Subcutaneous abdominal adipose tissue (tissue), 5 donors: Measurements from ENCODE around the gene SAMD11.

ENCODE experiments used
- H3K27ac ChIP-seq: one replicate; pipeline ENCODE4 v1.7.0; 2013; ENCODE audit warnings: low read depth, mild to moderate bottlenecking, inconsistent platforms, low read length, moderate library complexity
- H3K27me3 ChIP-seq, 5 donors: one replicate each; pipeline ENCODE4 v1.7.0; 2013; ENCODE audit warnings: low read length in 5 of 5, inconsistent platforms in 1 of 5; ENCODE audit not compliant: control insufficient read depth in 5 of 5, insufficient read depth in 4 of 5
- H3K36me3 ChIP-seq, 5 donors: one replicate each; pipeline ENCODE4 v1.7.0; 2013; ENCODE audit warnings: low read length in 5 of 5; ENCODE audit not compliant: control insufficient read depth in 5 of 5, insufficient read depth in 5 of 5
- H3K4me1 ChIP-seq, 5 donors: one replicate each; pipeline ENCODE4 v1.7.0; 2013; ENCODE audit warnings: low read length in 5 of 5, mild to moderate bottlenecking in 3 of 5, moderate library complexity in 1 of 5; ENCODE audit not compliant: control insufficient read depth in 5 of 5, insufficient read depth in 5 of 5
- H3K4me3 ChIP-seq, 5 donors: one replicate each; pipeline ENCODE4 v1.7.0; 2013; ENCODE audit warnings: low read length in 5 of 5, low read depth in 1 of 5
- H3K9ac ChIP-seq, 5 donors: one replicate each; pipeline ENCODE4 v1.7.0; 2013; ENCODE audit warnings: low read length in 5 of 5, mild to moderate bottlenecking in 4 of 5, moderate library complexity in 3 of 5
- H3K9me3 ChIP-seq, 5 donors: one replicate each; pipeline ENCODE4 v1.7.0; 2013; ENCODE audit warnings: low read length in 5 of 5; ENCODE audit not compliant: control insufficient read depth in 5 of 5
- donor health status: healthy.
- donor health status: healthy.
- donor health status: healthy.
- donor health status: healthy.
- donor health status: healthy.

Gene SAMD11

DNA sequence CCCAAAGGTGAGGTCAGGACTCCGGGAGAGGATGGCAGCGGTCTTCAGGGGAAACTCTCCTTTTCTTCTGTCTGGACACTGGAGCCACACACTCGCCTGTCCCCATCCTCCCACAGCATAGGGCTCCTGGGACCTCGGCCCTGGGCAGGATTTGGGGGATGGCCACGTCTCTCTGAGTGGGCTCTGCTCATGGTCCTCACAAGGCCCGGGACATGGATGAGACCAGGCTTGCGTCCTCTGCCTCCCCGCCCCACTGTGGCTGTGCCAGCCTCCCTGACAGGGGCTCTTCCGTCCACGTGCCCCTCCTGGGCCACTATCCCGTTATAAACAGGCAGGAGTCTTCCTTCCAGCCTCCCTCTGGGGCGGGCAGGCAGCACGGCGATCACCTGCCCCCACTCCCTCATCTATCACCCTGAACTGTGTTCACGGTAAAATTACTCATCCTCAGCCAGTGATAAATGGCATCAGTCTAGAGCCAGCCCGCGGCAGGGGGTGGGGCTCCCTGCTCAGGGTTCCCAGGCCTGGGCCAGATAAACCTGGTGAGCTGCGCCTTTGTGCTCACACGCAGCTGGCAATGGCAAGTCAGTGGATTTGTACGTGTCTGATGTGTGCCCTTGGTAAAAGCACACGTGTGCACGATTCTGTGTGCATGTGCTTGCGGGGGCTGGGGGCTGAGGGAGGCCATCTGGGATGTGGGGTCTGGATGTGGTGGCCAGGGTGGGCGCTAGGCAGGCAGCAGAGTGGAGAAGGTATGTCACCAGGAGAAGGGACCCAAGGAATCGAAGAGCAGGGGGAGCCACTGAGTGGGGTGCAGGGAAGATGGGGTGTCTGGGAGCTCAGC is 12.6 kb upstream of the SAMD11 start:
- no peaks in the 10 kb centered on the region for H3K9me3 ChIP-seq
- peaks cover 0 to 9% (median 0%) of the 10 kb centered on the region in 5 donors for H3K4me1 ChIP-seq
- no peak overlapping the region for H3K27ac ChIP-seq
- H3K27me3 ChIP-seq = peaks cover 44 to 64% (median 53%) of the 10 kb centered on the region in 5 donors
- no peaks in the 10 kb centered on the region for H3K36me3 ChIP-seq
- no peak overlapping the region for H3K4me3 ChIP-seq
- no peak overlapping the region for H3K9ac ChIP-seq

DNA sequence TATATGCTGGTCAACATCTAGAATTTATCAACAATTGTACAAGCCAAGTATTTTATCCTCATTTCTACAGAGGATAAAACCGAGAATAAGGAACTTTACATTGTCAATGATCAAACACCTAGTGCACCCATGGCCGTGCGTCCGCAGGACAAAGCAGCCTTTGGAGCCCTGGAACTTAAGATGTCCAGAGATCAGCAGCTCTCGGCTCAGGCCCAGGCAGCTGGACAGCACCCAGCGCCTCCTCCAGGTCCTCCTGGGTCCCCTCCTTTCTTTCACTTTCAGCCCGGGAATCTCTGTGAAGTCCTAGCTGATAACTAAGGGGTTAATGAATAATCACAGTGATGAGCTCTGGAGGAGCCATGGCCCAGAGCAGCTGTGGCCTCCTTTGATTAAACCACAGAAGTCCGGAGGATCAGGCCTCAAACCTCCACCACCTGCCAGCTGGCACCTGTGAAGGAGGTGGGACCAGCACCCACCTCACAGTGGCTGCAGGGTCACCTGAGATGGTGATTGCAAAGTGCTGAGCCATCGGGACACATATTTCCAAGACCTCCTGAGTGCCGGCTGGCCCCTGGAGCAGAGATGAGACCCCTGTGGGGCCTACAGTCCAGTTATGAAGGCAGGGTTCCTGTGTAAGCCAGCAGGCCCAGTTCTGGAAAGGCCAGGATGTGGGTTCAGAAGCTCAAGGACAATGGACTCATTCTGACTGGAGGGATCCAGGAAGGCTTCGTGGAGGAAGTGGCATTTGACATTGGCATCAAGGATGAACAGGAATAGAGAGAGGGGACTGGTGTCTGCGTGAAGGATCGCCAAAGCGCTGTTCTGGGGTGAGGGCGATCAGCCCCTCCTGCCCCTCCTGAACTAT is 11.6 kb upstream of the SAMD11 start:
- peaks cover 48 to 68% (median 55%) of the 10 kb centered on the region in 5 donors for H3K27me3 ChIP-seq
- no peak overlapping the region for H3K27ac ChIP-seq
- H3K9ac ChIP-seq = no peak overlapping the region
- no peak overlapping the region for H3K4me3 ChIP-seq
- no peaks in the 10 kb centered on the region for H3K4me1 ChIP-seq
- no peaks in the 10 kb centered on the region for H3K9me3 ChIP-seq
- H3K36me3 ChIP-seq = no peaks in the 10 kb centered on the region

DNA sequence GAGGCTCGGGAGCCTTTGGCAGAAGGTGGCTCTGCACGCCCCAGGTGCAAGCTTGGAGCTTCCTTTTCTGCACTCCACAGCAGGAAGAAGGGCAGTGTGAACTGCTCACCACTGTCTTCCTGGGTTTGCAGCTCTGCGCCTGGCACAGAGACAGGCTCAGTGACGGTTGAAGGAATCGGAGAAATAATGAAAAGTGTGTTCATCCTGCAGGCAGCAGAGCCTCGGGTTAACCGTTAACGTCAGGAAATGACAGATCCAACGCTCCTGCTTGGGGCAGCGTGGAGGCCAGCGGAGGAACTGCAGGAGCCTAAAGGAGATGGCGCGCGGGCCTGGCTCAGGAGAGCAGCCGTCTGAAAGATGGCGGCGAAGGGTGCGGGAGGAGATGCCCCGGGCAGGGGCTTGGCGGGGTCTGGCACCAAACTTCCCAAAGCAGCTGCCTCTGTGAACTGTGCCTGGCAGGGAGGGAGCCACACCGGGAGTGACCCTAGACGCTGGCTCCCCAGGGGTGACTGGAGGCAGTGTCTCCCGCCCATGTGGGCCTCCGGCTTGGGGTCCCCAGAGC is 10.9 kb upstream of the SAMD11 start:
- no peak overlapping the region for H3K27ac ChIP-seq
- no peak overlapping the region for H3K4me3 ChIP-seq
- no peaks in the 10 kb centered on the region for H3K36me3 ChIP-seq
- peaks cover 54 to 72% (median 62%) of the 10 kb centered on the region in 5 donors for H3K27me3 ChIP-seq
- no peak overlapping the region for H3K9ac ChIP-seq
- no peaks in the 10 kb centered on the region for H3K9me3 ChIP-seq
- H3K4me1 ChIP-seq = no peaks in the 10 kb centered on the region

DNA sequence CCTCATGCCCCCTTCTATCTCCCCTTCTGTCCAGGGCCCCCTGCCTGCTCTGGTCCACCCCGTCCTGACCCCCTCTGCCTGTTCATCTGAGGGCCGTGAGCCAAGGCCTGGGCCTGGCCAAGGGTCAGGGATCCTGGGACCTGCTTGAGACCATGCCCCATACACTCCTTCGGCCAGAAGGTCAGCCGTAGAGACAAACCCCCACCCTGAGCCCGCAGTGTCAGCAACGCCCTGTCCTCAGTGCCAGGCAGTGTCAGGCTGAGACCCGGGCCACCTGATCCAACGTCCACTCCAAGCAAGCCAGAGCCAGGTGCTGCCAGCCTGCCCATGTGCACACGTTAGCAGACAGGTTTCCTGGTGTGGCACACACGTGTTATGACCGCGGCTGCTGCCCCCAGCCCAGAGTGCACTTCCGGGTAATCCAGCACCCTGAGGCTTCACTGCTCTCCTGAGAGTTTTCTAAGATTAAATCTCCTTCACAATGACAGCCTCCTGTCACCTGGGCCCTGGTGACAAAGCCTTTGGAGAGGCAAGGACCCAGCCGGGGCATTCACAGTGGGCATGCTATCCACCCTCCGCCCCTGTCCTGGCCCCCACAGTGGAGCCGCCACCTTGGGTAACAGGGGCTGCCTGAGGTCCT is 10.1 kb upstream of the SAMD11 start:
- Histone ChIP-seq H3K27ac (no peak overlapping the region), H3K9ac (no peak overlapping the region), H3K9me3 (no peaks in the 10 kb centered on the region), H3K4me3 (no peak overlapping the region), H3K36me3 (no peaks in the 10 kb centered on the region), H3K27me3 (peaks cover 62 to 77% (median 70%) of the 10 kb centered on the region in 5 donors), H3K4me1 (no peaks in the 10 kb centered on the region)

DNA sequence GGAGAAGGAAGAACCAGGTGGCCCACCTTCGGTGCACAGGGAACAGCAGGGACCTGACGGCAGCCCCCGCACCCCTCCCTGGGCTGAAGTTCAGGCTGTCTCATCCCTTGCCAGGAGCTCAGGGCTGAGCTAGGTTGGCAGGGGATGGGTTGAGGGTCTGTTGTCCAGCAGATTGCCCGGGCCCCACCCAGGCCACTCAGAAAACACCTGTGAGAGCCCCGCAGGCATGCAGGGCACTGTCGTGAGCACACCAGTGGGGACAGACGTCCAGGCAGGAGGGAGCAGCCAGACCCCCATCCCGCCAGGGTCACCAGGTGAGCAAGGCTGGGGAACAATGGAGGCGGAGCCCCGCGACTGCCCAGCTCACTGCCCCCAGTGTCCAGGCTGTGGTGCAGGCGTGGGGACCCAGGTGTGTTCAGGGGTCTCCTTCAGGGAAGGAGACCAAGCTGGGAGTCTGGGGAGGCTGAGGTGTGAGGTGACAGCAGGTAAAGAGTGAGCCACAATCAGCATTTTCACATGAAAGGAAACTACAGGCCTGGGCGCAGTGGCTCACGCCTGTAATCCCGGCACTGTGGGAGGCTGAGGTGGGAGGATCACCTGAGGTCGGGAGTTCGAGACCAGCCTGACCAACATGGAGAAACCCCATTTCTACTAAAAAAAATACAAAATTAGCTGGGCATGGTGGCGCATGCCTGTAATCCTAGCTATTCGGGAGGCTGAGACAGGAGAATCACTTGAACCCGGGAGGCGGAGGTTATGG is 9.4 kb upstream of the SAMD11 start:
- H3K9ac ChIP-seq = no peak overlapping the region
- no peaks in the 10 kb centered on the region for H3K4me1 ChIP-seq
- H3K9me3 ChIP-seq = no peaks in the 10 kb centered on the region
- no peak overlapping the region for H3K4me3 ChIP-seq
- H3K27me3 ChIP-seq = peaks cover 69 to 84% (median 77%) of the 10 kb centered on the region in 5 donors
- H3K36me3 ChIP-seq = no peaks in the 10 kb centered on the region
- no peak overlapping the region for H3K27ac ChIP-seq

DNA sequence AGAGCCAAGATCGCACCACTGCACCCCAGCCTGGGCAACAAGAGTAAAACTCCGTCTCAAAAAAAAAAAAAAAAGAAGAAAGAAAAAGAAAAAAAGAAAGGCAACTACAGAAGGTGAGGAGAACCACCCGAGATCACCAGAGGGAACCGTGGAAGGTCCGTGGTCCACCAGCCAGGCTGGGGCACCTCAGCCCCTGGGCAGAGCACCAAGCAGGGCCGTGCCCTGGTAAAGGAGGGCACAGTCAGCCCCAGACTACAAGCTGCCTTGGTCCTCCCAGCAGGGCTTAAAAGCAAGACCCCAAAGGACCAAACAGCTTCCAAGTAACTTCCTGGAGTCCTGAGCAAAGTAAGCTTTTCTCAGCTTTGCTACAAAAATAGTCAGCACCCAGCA is 8.8 kb upstream of the SAMD11 start:
- Histone ChIP-seq H3K27me3 (peaks cover 74 to 89% (median 83%) of the 10 kb centered on the region in 5 donors), H3K4me1 (no peaks in the 10 kb centered on the region), H3K36me3 (no peaks in the 10 kb centered on the region), H3K9ac (no peak overlapping the region), H3K4me3 (no peak overlapping the region), H3K27ac (no peak overlapping the region), H3K9me3 (no peaks in the 10 kb centered on the region)

DNA sequence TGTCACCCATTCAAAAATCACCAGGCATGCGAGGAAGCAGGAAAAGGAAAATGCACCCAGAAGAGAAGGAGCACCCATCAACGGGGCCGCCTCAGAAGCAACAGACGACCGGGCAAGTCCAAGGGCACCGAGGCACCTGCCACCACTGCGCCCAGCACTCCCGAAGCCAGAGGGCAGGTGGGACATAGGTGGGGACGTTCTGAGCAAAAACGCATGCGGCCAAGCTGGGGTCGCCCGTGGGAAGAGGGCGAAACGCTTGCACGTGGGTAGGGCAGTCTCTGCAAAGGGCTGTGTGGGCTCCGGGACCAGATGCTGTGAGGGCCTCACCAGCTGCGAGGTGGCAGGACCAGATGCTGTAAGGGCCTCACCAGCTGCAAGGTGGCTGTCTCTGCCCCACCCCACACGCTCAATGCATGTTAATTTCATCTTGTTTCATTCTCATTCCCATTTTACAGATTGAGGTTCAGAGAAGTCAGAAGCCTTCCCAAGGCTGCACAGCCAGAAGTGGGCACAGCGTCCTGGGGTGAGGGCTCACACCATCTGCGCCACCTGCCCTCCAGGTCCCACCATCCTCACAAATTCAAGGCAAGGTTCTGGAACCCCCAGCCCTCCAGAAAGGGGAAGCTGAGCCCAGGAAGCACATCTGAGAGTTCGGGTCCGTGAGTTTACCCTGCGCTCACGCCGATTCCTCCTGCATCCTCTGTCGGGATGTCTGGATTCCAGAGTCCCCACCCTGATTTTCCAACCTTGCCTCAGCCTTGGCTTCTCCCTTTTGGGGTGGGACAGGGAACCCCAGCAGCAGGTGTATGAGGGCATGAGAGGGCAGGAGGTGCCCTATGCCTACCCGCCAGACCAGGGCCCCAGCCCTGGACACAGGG is 8.2 kb upstream of the SAMD11 start:
- H3K9ac ChIP-seq = no peak overlapping the region
- no peak overlapping the region for H3K4me3 ChIP-seq
- H3K27ac ChIP-seq = no peak overlapping the region
- no peaks in the 10 kb centered on the region for H3K36me3 ChIP-seq
- H3K4me1 ChIP-seq = peaks cover 0 to 4% (median 2%) of the 10 kb centered on the region in 5 donors
- no peaks in the 10 kb centered on the region for H3K9me3 ChIP-seq
- H3K27me3 ChIP-seq = peaks cover 75 to 91% (median 84%) of the 10 kb centered on the region in 5 donors

DNA sequence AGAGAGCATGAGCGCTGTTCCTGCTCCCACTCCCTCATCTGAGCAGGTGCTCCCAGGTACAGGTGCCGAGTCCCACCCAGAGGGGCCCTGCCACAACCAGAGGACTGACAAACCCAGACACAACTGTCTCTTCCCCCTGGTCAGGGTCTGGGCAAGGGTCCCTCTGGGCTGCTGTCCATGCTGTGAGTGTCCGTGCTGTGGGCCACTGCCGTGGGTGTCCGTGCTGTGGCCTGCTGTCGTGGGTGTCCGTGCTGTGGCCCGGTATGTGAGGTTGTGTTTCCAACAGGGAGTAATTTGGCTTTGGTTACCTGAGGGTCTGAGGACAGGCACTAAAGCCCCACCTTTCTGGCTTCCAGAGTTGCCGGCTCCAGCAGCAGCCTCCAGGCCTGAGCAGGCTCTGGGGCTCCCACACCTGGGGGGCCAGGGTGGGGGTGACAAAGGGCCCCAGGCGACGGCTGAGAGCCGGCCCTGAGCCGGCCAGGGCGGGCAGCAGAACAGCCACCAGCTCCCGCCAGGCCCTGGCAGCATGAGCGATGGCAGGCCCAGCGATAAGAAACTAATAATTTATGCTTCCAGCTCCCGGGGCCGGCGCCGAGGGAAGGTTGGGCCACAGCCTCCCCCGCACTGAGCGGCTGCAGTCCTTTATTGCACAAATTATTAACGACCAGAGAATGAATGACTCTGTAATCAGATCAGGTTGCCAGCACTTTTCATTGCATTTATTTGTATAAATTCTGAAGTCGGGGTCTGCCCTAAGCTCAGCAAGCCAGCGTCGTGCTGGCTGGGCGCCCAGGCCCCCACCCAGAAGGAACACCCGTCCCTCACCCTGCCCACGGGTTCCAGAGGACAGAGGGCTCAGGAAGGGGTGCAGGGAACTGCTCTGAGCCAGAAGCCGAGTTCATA is 7.3 kb upstream of the SAMD11 start:
- peaks cover 71 to 88% (median 84%) of the 10 kb centered on the region in 5 donors for H3K27me3 ChIP-seq

More for the DNA sequence above, 7.3 kb upstream of the SAMD11 start:
- Histone ChIP-seq H3K36me3 (no peaks in the 10 kb centered on the region), H3K9ac (no peak overlapping the region), H3K4me3 (no peak overlapping the region), H3K4me1 (peaks cover 0 to 13% (median 10%) of the 10 kb centered on the region in 5 donors), H3K9me3 (no peaks in the 10 kb centered on the region), H3K27ac (no peak overlapping the region)
